Memory B cell (primary cell): ENCODE data around the gene CAMTA1.

ENCODE experiments used
- ATAC-seq: fragments of 150-1000 bp; cut with Tn5 transposase; 2 replicates; pipeline ENCODE4 v1.10.0; 2021; ENCODE audit warnings: low read depth, mild to moderate bottlenecking, moderate library complexity
- DNase-seq, 2 donors: peaks; one replicate each; pipeline ENCODE4 v3.0.0; 2022; ENCODE audit warnings: low spot score in 2 of 2
- H3K27ac Mint-ChIP-seq: one replicate; pipeline ENCODE4 v1.8.0; 2022; ENCODE audit warnings: mild to moderate bottlenecking, moderate library complexity, mixed read lengths
- H3K27me3 Mint-ChIP-seq: one replicate; pipeline ENCODE4 v1.8.0; 2022; ENCODE audit warnings: mixed read lengths
- H3K36me3 Mint-ChIP-seq: one replicate; pipeline ENCODE4 v1.8.0; 2022; ENCODE audit warnings: mild to moderate bottlenecking, mixed read lengths
- H3K4me1 Mint-ChIP-seq: one replicate; pipeline ENCODE4 v1.8.0; 2022; ENCODE audit warnings: mixed read lengths
- H3K4me3 Mint-ChIP-seq: one replicate; pipeline ENCODE4 v1.8.0; 2022; ENCODE audit warnings: mild to moderate bottlenecking, moderate library complexity, mixed read lengths
- H3K9me3 Mint-ChIP-seq: one replicate; pipeline ENCODE4 v1.8.0; 2022; ENCODE audit warnings: mixed read lengths

CAMTA1 gene

DNA sequence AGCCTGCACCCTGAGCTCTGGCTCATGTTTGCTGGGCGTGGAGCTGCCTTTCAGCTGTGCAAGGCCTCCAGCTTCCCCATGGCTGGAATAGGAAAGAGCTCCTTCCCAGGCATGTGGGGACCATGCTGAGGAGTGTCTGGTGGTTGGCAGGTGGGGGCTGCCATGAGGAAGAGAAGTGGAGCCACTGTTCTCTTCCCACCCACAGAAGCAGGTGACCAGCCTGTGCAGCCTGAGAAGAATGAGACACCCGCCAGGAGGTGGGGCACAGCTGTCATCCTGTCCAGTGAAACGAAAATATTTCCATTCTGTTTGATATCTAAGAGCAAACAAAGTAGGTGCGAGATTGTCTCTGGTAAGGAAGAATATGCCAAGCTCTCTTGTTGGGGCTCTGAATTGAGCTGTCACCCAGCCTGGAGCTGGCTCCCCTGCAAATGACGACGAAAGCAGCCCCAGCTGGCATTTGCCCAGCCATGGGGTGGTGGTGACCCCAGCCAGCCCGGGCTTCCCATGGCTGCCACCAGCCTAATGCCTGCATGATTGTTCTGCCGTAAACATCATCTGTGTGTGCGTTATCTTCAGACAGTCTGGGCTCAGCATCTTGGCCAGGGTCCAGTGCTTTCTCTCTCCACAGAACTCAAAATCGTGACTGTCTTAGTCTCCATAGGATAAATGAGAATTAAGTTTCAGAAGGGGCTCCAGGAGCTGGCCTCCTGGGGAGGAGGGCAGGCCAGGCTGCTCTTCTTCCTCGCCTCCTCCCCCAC lies 556.1 kb downstream of the CAMTA1 start:
- ATAC-seq (no peak), DNase-seq (no peak)
- no peak overlapping the region for H3K4me3 Mint-ChIP-seq
- no peaks in the 10 kb centered on the region for H3K27me3 Mint-ChIP-seq
- no peaks in the 10 kb centered on the region for H3K36me3 Mint-ChIP-seq
- no peaks in the 10 kb centered on the region for H3K4me1 Mint-ChIP-seq
- H3K9me3 Mint-ChIP-seq, result peaks cover 3% of the 10 kb centered on the region
- no peak overlapping the region for H3K27ac Mint-ChIP-seq

DNA sequence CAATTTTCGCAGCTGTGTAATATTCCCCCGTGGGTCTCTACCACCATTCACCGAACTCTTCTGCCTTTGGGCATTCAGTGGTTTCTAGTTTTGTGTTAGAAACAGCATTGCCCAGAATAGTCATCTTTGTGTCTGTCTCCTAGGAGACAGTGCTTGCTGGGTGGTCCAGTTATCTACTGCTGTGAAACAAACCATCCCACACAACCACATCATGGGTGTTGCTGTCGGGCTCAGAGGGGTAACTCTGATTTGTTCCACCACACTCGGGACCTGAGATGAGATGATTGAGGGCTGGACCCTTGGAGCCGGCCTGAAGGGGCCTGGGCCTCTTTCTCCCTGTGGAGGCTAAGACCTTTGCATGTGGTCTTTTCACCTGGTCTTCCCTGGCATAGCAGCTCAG lies 558.6 kb downstream of the CAMTA1 start:
- peaks cover 3% of the 10 kb centered on the region for H3K9me3 Mint-ChIP-seq
- H3K36me3 Mint-ChIP-seq, result no peaks in the 10 kb centered on the region

DNA sequence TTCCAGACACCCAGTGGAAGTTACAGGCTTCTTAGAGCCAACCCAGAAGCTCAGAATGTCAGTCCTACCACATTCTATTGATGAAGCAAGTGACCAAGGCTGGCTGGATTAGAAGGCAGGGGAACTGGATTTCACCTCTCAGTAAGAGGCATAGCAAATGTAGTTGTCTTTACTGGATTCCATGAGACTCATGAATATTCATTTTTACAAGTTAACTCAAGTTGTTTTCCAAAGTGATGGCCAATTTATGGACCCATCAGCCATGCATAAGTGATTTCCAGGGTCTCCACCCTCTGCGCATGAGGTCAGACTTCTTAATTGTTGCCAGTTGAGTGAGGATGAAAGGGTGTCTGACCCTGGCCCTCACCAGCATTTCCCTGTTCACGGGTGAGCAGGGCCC lies 559.0 kb downstream of the CAMTA1 start:
- Mint-ChIP-seq H3K9me3 (peaks cover 3% of the 10 kb centered on the region), H3K4me1 (no peaks in the 10 kb centered on the region), H3K27ac (no peak overlapping the region), H3K36me3 (no peaks in the 10 kb centered on the region), H3K27me3 (no peaks in the 10 kb centered on the region), H3K4me3 (no peak overlapping the region)
- DNase-seq (no peak), ATAC-seq (no peak)

More for the DNA sequence above, 558.6 kb downstream of the CAMTA1 start:
- no peaks in the 10 kb centered on the region for H3K27me3 Mint-ChIP-seq
- H3K4me3 Mint-ChIP-seq, result no peak overlapping the region
- no peak overlapping the region for H3K27ac Mint-ChIP-seq
- DNase-seq, result no peak
- H3K4me1 Mint-ChIP-seq, result no peaks in the 10 kb centered on the region
- no peak for ATAC-seq

DNA sequence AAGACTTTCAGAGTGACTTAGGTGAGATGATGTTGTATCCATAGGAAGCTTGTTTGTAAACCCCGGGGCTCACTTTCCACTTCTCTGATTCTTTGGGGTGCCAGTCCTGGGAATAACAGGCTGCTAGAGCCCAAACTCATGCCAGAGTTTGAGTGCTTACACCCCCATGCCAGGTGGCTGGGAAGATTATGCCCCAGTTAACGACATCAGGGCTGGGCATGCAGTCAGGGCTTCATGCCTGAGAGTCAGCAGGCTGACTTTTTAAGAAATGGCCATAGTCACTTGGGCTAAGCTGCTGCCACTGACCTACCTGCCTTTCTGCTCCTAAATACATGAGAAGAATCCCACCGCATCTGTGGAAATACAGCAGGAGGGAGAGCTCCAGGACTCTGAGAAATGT lies 560.3 kb downstream of the CAMTA1 start:
- H3K4me3 Mint-ChIP-seq, result no peak overlapping the region
- ATAC-seq, result no peak
- no peaks in the 10 kb centered on the region for H3K36me3 Mint-ChIP-seq
- DNase-seq, result no peak
- H3K4me1 Mint-ChIP-seq, result no peaks in the 10 kb centered on the region
- H3K9me3 Mint-ChIP-seq, result peaks cover 3% of the 10 kb centered on the region
- no peak overlapping the region for H3K27ac Mint-ChIP-seq
- no peaks in the 10 kb centered on the region for H3K27me3 Mint-ChIP-seq

DNA sequence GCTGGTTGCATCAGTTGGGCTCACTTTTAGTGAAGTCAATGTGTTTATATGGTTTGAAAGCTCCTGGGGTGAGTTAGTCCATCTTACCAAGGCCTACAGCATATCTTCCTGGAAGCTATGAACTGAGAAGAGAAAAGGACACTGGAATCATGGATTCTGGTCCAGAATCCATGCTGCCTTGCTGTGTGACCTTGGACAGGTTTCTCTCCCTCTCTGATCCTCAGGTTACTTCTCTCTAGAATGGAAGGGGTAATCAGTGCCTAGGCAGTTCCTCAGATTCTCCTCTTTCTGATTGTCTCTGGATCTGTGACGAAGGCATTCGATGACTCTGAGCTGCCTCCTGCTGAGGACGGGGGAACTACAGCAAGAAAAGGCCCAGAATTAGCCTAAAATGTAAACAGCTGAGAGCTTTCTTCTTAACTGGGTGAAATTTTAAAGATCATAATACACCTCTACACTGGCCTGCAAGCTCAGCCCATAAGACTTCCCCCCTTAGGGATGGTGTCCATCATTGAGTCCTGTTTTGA lies 560.9 kb downstream of the CAMTA1 start:
- no peaks in the 10 kb centered on the region for H3K27me3 Mint-ChIP-seq
- peaks cover 3% of the 10 kb centered on the region for H3K9me3 Mint-ChIP-seq
- ATAC-seq (no peak), DNase-seq (no peak)
- no peaks in the 10 kb centered on the region for H3K4me1 Mint-ChIP-seq
- no peak overlapping the region for H3K27ac Mint-ChIP-seq
- no peak overlapping the region for H3K4me3 Mint-ChIP-seq
- H3K36me3 Mint-ChIP-seq, result no peaks in the 10 kb centered on the region

DNA sequence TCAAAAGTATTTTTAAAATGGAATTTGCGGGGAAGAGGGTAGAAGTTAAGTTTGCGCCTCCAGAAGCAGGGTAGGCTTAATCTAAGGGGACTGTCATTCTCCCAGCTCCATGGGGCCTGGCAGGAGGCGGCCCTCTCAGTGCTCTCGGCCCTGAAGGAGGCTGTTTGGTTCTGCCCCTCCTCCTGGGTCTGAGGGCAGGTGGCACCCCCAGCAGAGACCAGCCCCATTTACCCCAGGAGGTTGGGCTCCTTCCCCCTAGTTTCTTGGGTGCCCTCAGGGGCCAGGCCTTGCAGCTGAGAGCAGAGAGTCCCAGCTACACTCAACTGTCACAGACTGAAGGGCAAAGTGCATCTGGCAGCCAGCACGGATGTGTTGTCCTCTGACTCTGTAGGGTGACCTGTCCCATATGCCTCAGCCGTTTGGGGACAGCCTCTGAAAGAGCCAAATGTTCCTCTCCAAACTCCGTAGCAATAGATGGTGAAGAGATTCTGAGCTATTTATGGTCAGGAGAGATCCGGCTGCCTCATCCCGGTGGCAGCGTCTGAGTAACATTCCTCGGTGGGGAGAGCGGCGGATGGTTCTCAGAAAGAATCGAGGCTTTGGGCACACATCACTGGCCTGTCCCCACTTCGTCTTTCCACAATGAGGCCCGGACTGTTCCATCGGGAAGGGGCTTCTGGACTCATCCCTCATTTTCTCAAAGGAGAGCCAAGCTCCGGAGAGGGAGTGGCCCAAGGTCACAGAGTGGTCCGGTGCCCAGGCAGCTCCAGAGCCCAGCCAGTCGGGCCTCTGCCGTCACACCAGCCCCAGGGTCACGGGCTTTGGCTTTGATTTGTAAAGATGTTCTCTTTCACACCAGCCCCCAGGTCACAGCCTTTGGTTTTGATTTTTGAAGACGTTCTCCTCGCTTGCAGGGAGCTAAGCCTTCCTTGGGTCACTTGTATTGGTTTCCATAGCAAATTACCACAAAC lies 561.6 kb downstream of the CAMTA1 start:
- Mint-ChIP-seq H3K4me3 (no peak overlapping the region), H3K27ac (no peak overlapping the region), H3K9me3 (peaks cover 3% of the 10 kb centered on the region), H3K4me1 (no peaks in the 10 kb centered on the region), H3K36me3 (no peaks in the 10 kb centered on the region), H3K27me3 (no peaks in the 10 kb centered on the region)
- no peak for DNase-seq
- ATAC-seq, result no peak

DNA sequence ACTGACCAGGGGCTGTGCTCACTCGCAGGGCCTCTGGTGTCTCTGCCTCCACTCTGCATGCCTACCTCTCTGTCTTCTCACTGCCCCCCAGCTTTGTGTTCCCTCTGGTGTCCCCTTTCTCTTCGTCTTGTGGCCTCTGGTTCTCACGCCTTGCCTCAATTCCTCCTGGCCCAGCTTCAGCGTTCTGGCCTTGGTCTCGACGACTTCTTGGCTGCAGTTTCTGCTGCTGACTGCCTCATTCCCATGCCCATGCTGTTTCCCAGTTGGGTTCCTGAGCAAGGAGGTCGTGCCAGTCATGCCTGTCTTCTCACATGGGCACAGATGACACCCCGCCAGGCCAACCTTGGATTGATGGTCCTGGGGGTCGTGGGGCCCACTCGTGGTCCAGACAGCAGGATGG lies 562.8 kb downstream of the CAMTA1 start:
- ATAC-seq (no peak), DNase-seq (no peak)
- Mint-ChIP-seq H3K36me3 (no peaks in the 10 kb centered on the region), H3K27ac (no peak overlapping the region), H3K27me3 (no peaks in the 10 kb centered on the region), H3K4me3 (no peak overlapping the region), H3K4me1 (no peaks in the 10 kb centered on the region), H3K9me3 (peaks cover 3% of the 10 kb centered on the region)

DNA sequence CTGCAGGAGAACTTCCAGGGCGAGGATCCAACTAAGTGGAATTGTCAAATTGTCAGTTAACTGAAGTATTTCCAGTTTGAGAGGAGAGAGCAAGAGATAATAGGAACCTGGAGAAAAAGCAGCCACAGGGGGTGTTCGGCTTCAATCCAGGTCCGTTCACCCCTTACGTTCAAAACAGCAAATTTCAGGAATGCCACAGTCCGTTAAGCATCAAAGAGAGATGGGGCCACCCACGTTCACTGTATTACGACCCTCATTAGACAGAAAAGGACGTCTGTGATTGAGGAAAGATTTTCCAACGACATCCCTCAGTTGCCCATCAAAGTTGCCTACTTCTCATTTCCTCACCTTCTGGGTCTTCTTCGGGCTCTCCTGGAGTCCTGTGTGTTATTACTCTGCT lies 563.3 kb downstream of the CAMTA1 start:
- H3K27ac Mint-ChIP-seq, result no peak overlapping the region
- H3K4me3 Mint-ChIP-seq, result no peak overlapping the region
- H3K9me3 Mint-ChIP-seq, result peaks cover 2% of the 10 kb centered on the region
- H3K4me1 Mint-ChIP-seq, result no peaks in the 10 kb centered on the region
- DNase-seq (no peak), ATAC-seq (no peak)
- no peaks in the 10 kb centered on the region for H3K27me3 Mint-ChIP-seq
- no peaks in the 10 kb centered on the region for H3K36me3 Mint-ChIP-seq

DNA sequence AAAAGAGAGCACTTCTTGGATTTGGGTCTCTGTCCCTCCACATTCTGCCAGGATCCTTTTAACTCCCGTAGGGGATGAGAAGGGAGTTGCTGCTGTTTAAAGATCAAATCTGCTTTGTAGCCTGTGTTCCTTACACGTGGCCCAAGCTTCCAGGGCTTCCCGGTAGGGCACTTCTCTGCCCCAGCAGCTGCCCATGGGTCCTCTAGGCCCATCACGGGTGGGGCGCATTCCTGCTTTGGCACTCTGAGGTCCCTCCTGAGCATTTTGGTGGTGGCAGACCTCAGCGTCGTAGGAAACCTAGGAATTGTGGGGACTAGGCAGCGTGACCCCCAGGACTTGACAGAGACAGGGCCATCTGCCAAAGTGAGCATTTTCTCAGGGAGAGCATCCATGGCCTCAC lies 565.5 kb downstream of the CAMTA1 start:
- Mint-ChIP-seq H3K9me3 (no peaks in the 10 kb centered on the region), H3K4me3 (no peak overlapping the region), H3K36me3 (no peaks in the 10 kb centered on the region), H3K27me3 (no peaks in the 10 kb centered on the region), H3K4me1 (no peaks in the 10 kb centered on the region), H3K27ac (no peak overlapping the region)
- no peak for DNase-seq
- no peak for ATAC-seq

DNA sequence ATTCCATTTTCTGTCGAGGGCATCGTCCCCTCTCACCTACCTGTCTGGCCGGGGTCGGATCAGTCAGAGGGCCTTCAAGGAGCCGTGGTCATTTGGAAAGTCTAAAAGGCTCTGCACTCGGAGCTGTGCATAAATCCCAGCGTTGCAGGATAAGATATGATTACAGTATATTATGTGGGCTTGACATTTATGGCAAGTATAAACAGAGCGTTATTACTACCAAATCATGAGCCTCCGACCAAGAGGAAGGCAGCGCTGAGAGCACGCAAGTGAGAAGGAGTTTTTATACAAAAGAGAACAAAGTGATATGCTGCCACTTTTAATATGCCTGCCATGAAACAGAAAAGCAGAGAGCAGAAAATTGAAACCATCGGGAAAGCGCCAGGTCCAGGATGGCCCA lies 566.4 kb downstream of the CAMTA1 start:
- ATAC-seq (no peak), DNase-seq (no peak)
- Mint-ChIP-seq H3K4me3 (no peak overlapping the region), H3K27me3 (no peaks in the 10 kb centered on the region), H3K36me3 (no peaks in the 10 kb centered on the region), H3K27ac (no peak overlapping the region), H3K4me1 (no peaks in the 10 kb centered on the region), H3K9me3 (no peaks in the 10 kb centered on the region)

DNA sequence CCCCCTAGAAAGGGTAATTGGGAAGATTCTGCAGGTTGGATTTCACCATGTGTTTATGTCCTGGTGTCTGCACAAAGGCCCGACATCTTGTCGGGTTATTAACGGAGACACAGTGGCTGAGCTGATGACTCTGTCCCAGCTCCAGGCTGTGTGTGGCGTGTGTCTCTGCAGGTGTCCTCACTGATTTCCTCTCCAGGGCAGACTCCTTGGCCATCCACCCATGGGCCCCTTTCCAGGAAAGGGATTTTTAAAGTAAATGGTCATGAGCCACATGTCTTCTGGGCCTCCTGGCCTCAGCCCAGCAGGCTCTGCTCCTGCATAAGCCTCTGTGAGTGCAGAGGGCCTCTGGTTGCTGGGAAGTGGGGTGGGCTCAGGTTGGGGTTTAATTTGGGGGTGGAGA lies 567.1 kb downstream of the CAMTA1 start:
- no peaks in the 10 kb centered on the region for H3K27me3 Mint-ChIP-seq
- H3K4me1 Mint-ChIP-seq, result no peaks in the 10 kb centered on the region
- no peak overlapping the region for H3K27ac Mint-ChIP-seq
- ATAC-seq (no peak), DNase-seq (no peak)
- H3K36me3 Mint-ChIP-seq, result no peaks in the 10 kb centered on the region
- no peaks in the 10 kb centered on the region for H3K9me3 Mint-ChIP-seq
- no peak overlapping the region for H3K4me3 Mint-ChIP-seq

DNA sequence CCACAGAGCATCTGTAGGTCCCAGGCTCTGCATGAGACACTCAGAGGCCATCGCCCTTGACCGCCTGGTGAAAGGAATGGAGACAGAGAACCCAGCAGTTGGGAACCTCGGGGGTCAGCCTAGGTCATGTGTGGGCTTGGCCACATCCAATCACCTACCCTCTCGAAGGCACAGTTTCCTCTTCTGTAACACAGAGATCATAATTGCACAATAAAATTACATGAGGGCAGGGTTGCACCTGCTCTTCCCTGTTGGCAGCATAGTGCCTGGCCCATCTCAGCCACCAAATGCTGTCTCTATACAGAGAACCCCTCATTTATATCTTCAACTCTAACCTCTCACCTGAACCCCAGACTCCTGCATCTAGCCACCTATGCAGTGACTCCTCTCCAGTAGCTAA lies 567.7 kb downstream of the CAMTA1 start:
- Mint-ChIP-seq H3K27me3 (no peaks in the 10 kb centered on the region), H3K36me3 (no peaks in the 10 kb centered on the region), H3K9me3 (no peaks in the 10 kb centered on the region), H3K27ac (no peak overlapping the region), H3K4me1 (no peaks in the 10 kb centered on the region), H3K4me3 (no peak overlapping the region)
- DNase-seq (no peak), ATAC-seq (no peak)

DNA sequence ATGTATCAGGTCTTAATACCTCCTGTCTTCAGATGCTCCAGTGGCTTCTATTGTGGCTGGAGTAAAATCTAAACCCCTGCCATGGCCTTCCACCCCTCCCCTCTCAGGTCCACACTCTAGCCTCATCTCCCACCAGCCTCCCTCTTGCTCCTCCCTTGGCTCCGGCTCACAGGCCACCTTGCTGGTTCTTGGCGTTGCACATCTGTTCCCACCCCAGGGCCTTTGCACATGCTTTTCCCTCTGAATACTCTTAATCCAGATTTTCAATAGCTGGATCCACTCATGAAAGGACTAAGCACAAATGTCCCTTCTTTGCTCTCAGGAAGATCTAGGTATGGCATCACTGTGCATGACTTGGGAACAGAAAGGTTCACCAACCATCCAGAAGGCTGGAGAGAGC lies 570.4 kb downstream of the CAMTA1 start:
- Mint-ChIP-seq H3K4me1 (no peaks in the 10 kb centered on the region), H3K4me3 (no peak overlapping the region), H3K9me3 (no peaks in the 10 kb centered on the region), H3K36me3 (no peaks in the 10 kb centered on the region), H3K27ac (no peak overlapping the region), H3K27me3 (no peaks in the 10 kb centered on the region)
- no peak for ATAC-seq
- DNase-seq, result no peak

DNA sequence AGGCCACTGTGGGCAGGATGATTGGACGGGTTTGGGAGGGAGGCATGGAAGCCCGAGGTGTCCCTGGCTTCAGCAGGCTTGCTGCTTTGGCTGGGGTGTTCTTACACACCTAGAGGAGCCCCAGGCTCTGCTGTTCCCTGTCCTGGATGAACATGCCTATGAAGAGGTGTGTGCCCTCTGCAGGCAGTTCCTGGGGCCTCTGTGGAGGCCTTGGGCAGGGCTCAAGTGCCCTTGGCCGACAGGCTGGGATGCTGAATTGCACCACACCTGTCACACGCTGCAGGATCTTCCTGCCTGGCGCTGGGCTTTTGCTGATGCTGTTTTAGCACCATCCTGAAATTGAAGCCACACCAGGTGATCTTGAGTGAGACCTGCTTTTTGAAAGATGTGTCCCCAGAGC lies 570.8 kb downstream of the CAMTA1 start:
- H3K4me1 Mint-ChIP-seq, result no peaks in the 10 kb centered on the region
- ATAC-seq (no peak), DNase-seq (no peak)
- H3K27ac Mint-ChIP-seq, result no peak overlapping the region
- no peaks in the 10 kb centered on the region for H3K27me3 Mint-ChIP-seq
- H3K9me3 Mint-ChIP-seq, result no peaks in the 10 kb centered on the region
- H3K36me3 Mint-ChIP-seq, result no peaks in the 10 kb centered on the region
- no peak overlapping the region for H3K4me3 Mint-ChIP-seq
